ENCODE data around the gene DAGLA. TPM values are rescaled to one million over a fixed set of nuclear protein-coding genes. Genes with fewer than 3 reads are reported as not detected.

Gene DAGLA
- total and polyA plus RNA-seq, 3 donors from 2014 or later = 5.1 to 8.3 (median 7.1) TPM

DNA sequence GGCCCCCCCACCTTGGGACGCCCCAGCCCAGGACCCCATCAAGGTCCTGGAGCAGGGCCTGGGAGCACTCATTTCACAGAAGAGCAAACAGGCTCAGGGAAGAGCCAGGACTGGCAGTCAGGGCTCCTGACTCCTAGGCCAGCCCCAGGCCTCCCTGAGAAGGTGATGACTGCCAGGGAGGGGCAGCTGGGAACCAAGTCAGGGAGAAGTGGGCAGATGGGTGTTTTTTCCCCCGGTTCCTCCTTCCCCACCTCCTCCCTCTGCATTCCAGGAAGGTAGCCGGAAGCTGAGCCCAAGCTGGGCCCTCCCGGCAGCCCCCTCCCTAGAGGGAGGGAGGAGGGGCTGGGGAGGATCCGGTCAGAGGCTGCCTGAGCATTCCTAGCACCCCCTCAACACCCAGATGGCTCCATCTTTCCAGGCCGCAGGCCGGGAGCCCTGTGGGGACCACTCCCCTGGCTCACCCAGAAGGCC lies 91.8 kb downstream of the DAGLA start:
- intact Hi-C loops (cut with DNase I; ENCODE audit: low total_unique reads) = no loop called here
- DNase-seq = no peak
- H3K4me1 ChIP-seq = peaks cover 21% of the 10 kb centered on the region

GRCh38 chr11:61773356-61773755 lies 93.2 kb downstream of the DAGLA start:
- TF ChIP-seq POLR2A (IDR thresholded peaks at IDR 0.05) (no peak), CTCF (IDR thresholded peaks at IDR 0.05) (no peak)
- no peaks in the 10 kb centered on the region for H3K27me3 ChIP-seq
- no peak overlapping the region for H3K4me3 ChIP-seq
- 88 to 100% methylated on average over 1 to 10 of the region's 10 CpGs for WGBS, 2 donors
- intact Hi-C loops (cut with DNase I; ENCODE audit: low total_unique reads) = no loop called here
- no peaks in the 10 kb centered on the region for H3K36me3 ChIP-seq (ENCODE audit: low read depth, missing control alignments)
- H3K4me1 ChIP-seq = peaks cover 31% of the 10 kb centered on the region
- DNase-seq = no peak
- no peak overlapping the region for H3K27ac ChIP-seq
- no peaks in the 10 kb centered on the region for H3K9me3 ChIP-seq

More for the DNA sequence above, 91.8 kb downstream of the DAGLA start:
- TF ChIP-seq POLR2A (IDR thresholded peaks at IDR 0.05) (no peak), CTCF (IDR thresholded peaks at IDR 0.05) (no peak)
- Histone ChIP-seq H3K9me3 (no peaks in the 10 kb centered on the region), H3K36me3 (ENCODE audit: low read depth, missing control alignments) (no peaks in the 10 kb centered on the region), H3K27me3 (no peaks in the 10 kb centered on the region), H3K27ac (no peak overlapping the region), H3K4me3 (no peak overlapping the region)
- 76 to 79% methylated on average over 5 to 7 of the region's 7 CpGs for WGBS, 2 donors

DNA sequence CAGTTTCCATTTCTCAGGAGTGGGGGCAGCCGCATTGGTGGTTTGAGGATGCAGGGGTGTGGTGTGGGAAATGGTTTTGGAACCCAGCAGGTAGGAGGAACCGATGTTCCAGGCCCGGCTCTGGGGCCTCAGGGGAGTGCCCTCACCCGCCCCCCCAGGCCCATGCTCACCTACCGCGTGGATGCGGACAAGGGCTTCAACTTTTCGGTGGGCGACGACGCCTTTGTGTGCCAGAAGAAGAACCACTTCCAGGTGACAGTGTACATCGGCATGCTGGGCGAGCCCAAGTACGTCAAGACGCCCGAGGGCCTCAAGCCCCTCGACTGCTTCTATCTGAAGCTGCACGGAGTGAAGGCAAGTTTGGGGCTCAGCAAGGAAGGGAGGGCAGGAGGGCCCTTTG lies 93.6 kb downstream of the DAGLA start:
- intact Hi-C loops (cut with DNase I; ENCODE audit: low total_unique reads) = no loop called here
- no peak overlapping the region for H3K4me3 ChIP-seq
- TF ChIP-seq POLR2A (IDR thresholded peaks at IDR 0.05) (no peak), CTCF (IDR thresholded peaks at IDR 0.05) (no peak)
- no peaks in the 10 kb centered on the region for H3K9me3 ChIP-seq
- no peaks in the 10 kb centered on the region for H3K27me3 ChIP-seq
- peaks cover 31% of the 10 kb centered on the region for H3K4me1 ChIP-seq
- DNase-seq = no peak
- no peaks in the 10 kb centered on the region for H3K36me3 ChIP-seq (ENCODE audit: low read depth, missing control alignments)
- no peak overlapping the region for H3K27ac ChIP-seq
- WGBS, 2 donors = 86 to 88% methylated on average over 14 to 16 of the region's 18 CpGs

DNA sequence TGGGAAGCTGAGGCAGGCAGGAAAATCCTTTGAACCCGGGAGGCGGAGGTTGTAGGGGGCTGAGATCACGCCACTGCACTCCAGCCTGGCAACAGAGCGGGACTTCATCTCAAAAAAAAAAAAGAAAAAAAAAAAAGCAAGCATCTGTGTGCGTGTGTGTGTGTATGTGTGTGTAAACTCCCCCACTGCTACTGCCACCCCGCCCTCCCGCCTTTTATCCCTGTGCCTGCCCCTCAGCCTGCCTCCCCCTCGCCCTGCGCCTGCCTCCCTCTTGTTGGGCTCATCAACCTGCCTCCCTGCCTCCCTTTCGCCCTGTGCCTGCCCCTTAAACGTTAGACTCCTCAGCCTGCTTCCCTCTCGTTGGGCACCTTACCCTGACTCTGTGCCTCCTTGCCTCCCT lies 94.2 kb downstream of the DAGLA start:
- 62 to 80% methylated on average over 12 of the region's 12 CpGs for WGBS, 2 donors
- Histone ChIP-seq H3K27ac (no peak overlapping the region), H3K4me3 (no peak overlapping the region)

More for the DNA sequence above, 94.2 kb downstream of the DAGLA start:
- Histone ChIP-seq H3K36me3 (ENCODE audit: low read depth, missing control alignments) (no peaks in the 10 kb centered on the region), H3K4me1 (peaks cover 25% of the 10 kb centered on the region), H3K27me3 (no peaks in the 10 kb centered on the region), H3K9me3 (no peaks in the 10 kb centered on the region)
- no peak for TF ChIP-seq POLR2A (IDR thresholded peaks at IDR 0.05)
- TF ChIP-seq CTCF (IDR thresholded peaks at IDR 0.05) = no peak
- no peak for DNase-seq
- intact Hi-C loops (cut with DNase I; ENCODE audit: low total_unique reads) = no loop called here
